Endothelial cell of umbilical vein (primary cell): ENCODE data around the gene TRIM37. TPM values are rescaled to one million over a fixed set of nuclear protein-coding genes. Genes with fewer than 3 reads are reported as not detected.

Experiments
- BruUV-seq: library from RNA; stranded (reverse); fragments of 400-500 nt; replicated peaks from 2 replicates; lab custom pipeline; 2021; lab: Mats Ljungman, UMichigan
- CTCF ChIA-PET: fragments of 300-600, 350-600 bp; sonication (Branson Sonifier 250); formaldehyde crosslinking; loops from one replicate; lab custom pipeline; 2021; ENCODE audit warnings: antibody characterized with exemption, inconsistent platforms; lab: Charles Lee
- POLR2A ChIA-PET: fragments of 300-600, 350-600 bp; sonication (Branson Sonifier 250); formaldehyde crosslinking; loops from one replicate; lab custom pipeline; 2021; ENCODE audit warnings: antibody characterized with exemption, inconsistent platforms; lab: Charles Lee
- DNase-seq: peaks from one replicate; pipeline ENCODE4 v3.0.0-alpha.2; 2011; ENCODE audit warnings: low read depth, low spot score
- FAIRE-seq: peaks from 2 replicates; lab custom pipeline; 2011; peaks lifted over from hg19 to GRCh38; lab: Jason Lieb, UNC
- H2AFZ ChIP-seq: 2 replicates; pipeline ENCODE4 v1.6.0; 2012; ENCODE audit warnings: low read depth, low read length, control low read depth, inconsistent platforms
- H3K27ac ChIP-seq: 2 replicates; pipeline ENCODE4 v1.5.1; 2011; ENCODE audit warnings: low read depth, mild to moderate bottlenecking, control low read depth, low read length, moderate library complexity; ENCODE audit not compliant: insufficient read depth
- H3K27me3 ChIP-seq, 2 experiments: 2 replicates each; pipeline versions ENCODE4 v1.6.0 to v1.6.1; 2011; ENCODE audit warnings: low read length in 2 of 2, mixed read lengths in 1 of 2; ENCODE audit not compliant: control insufficient read depth in 2 of 2, insufficient read depth in 2 of 2
- H3K36me3 ChIP-seq, 2 experiments: 2 replicates in 1 of 2; 3 replicates in 1 of 2; pipeline ENCODE4 v1.5.1; 2011; ENCODE audit warnings: low read length in 2 of 2, mild to moderate bottlenecking in 1 of 2, moderate library complexity in 1 of 2; ENCODE audit not compliant: control insufficient read depth in 2 of 2, insufficient read depth in 2 of 2; ENCODE audit errors: extremely low read depth in 1 of 2
- H3K4me1 ChIP-seq: 3 replicates; pipeline ENCODE4 v1.5.1; 2011; ENCODE audit warnings: mild to moderate bottlenecking, low read length; ENCODE audit not compliant: control insufficient read depth, insufficient read depth; ENCODE audit errors: extremely low read depth
- H3K4me2 ChIP-seq: 2 replicates; pipeline ENCODE4 v1.6.1; 2011; ENCODE audit warnings: low read length, control low read depth, mixed read lengths; ENCODE audit not compliant: insufficient read depth
- H3K4me3 ChIP-seq, 3 experiments: fragments of 200-600 bp in 1 of 3; sonication (generic), shearing (Covaris generic) in 1 of 3; replicated peaks in 1 of 3; 2 replicates each; pipeline ENCODE4 v1.5.1; 2011 to 2016; ENCODE audit warnings: control low read depth in 3 of 3, low read length in 3 of 3, mild to moderate bottlenecking in 2 of 3, inconsistent platforms in 1 of 3, low read depth in 1 of 3, moderate library complexity in 1 of 3; ENCODE audit not compliant: insufficient read depth in 1 of 3
- H3K79me2 ChIP-seq: 2 replicates; pipeline ENCODE4 v1.6.0; 2012; ENCODE audit warnings: low read length, inconsistent platforms; ENCODE audit not compliant: control insufficient read depth, insufficient read depth
- H3K9ac ChIP-seq: replicated peaks from 2 replicates; pipeline ENCODE3; 2011; ENCODE audit warnings: low read length, control low read depth; ENCODE audit not compliant: insufficient read depth; ENCODE audit errors: extremely low read depth
- H3K9me1 ChIP-seq: replicated peaks from 3 replicates; pipeline ENCODE4 v1.6.0; 2011; ENCODE audit warnings: mild to moderate bottlenecking, low read length; ENCODE audit not compliant: control insufficient read depth, insufficient read depth; ENCODE audit errors: extremely low read depth
- H3K9me3 ChIP-seq: replicated peaks from 2 replicates; pipeline ENCODE4 v1.5.1; 2012; ENCODE audit warnings: low read length, inconsistent platforms; ENCODE audit not compliant: control insufficient read depth, insufficient read depth
- H4K20me1 ChIP-seq: replicated peaks from 2 replicates; pipeline ENCODE3; 2011; ENCODE audit warnings: mild to moderate bottlenecking, low read length; ENCODE audit not compliant: control insufficient read depth, insufficient read depth; ENCODE audit errors: extremely low read depth
- EZH2 ChIP-seq: IDR thresholded peaks from 2 replicates; pipeline ENCODE4 v1.6.1; 2012; ENCODE audit warnings: borderline replicate concordance, low read depth, mild to moderate bottlenecking, moderate library complexity, low read length, inconsistent platforms; ENCODE audit not compliant: severe bottlenecking
- FOS ChIP-seq: IDR thresholded peaks from 2 replicates; pipeline ENCODE4 v1.6.1; 2011; ENCODE audit warnings: mild to moderate bottlenecking, low read length, moderate library complexity, borderline replicate concordance; ENCODE audit not compliant: insufficient read depth
- GATA2 ChIP-seq: IDR thresholded peaks from 2 replicates; pipeline ENCODE4 v1.7.0; 2011; ENCODE audit warnings: low read depth, mild to moderate bottlenecking, moderate library complexity, mixed read lengths, low read length; ENCODE audit not compliant: insufficient read length, insufficient read depth
- JUN ChIP-seq: IDR thresholded peaks from 2 replicates; pipeline ENCODE4 v1.6.1; 2011; ENCODE audit warnings: borderline replicate concordance, low read depth; ENCODE audit not compliant: insufficient read length, insufficient read depth
- MYC ChIP-seq: IDR thresholded peaks from one replicate; pipeline ENCODE4 v1.6.1; 2011; ENCODE audit warnings: mild to moderate bottlenecking, low read depth, low read length
- POLR2A ChIP-seq: IDR thresholded peaks from 2 replicates; pipeline ENCODE4 v1.6.1; 2012; ENCODE audit warnings: low read depth, mild to moderate bottlenecking, control low read depth, low read length
- POLR2AphosphoS5 ChIP-seq: IDR thresholded peaks from 2 replicates; pipeline ENCODE4 v1.6.1; 2012; ENCODE audit warnings: low read depth, mild to moderate bottlenecking, control low read depth, low read length, moderate library complexity; ENCODE audit not compliant: insufficient read depth
- dilution Hi-C: fragments of 300-500 bp; cut with MboI; formaldehyde crosslinking; loops from one replicate; pipeline ENCODE4 v1.15.0; 2019; ENCODE audit warnings: low sequenced_read_pairs; ENCODE audit not compliant: extremely low pct_ligation_motif_present
- intact Hi-C: fragments of 100-400 bp; cut with micrococcal nuclease; formaldehyde crosslinking; loops from one replicate; pipeline ENCODE4 v1.10.0; 2022
- polyA plus RNA-seq, 4 experiments: library from polyadenylated mRNA; depleted of rRNA in 3 of 4; stranded (reverse) in 3 of 4; unstranded in 1 of 4; fragments of >200 nt; gene quantifications; 2 replicates each; pipeline versions ENCODE4 v1.2.1 to v1.2.3, GENCODE V29; 2011 to 2012; ENCODE audit warnings: missing spikeins in 1 of 4
- total RNA-seq: library from RNA; stranded (reverse); gene quantifications from 2 replicates; pipeline ENCODE4 v1.2.3, GENCODE V29; 2021
- TF ChIP-seq, protein P1 (sequence below): IDR thresholded peaks from 2 replicates; pipeline ENCODE4 v1.6.1; 2011; ENCODE audit not compliant: insufficient read depth, insufficient read length
- TF ChIP-seq, protein P2 (sequence below), 2 donors: IDR thresholded peaks; 1 replicate in 1 of 2; 2 replicates in 1 of 2; pipeline ENCODE4 v1.5.1; 2011; ENCODE audit warnings: low read length in 2 of 2, mild to moderate bottlenecking in 2 of 2, moderate library complexity in 2 of 2, control low read depth in 1 of 2, inconsistent platforms in 1 of 2, low read depth in 1 of 2; ENCODE audit not compliant: insufficient read depth in 1 of 2; ENCODE audit errors: extremely low read depth in 1 of 2

Gene TRIM37
- total and polyA plus RNA-seq, 2 donors (not counting 3 experiments of a cell fraction or from before 2014, with no cell fraction given), result 18.8 to 41.9 TPM

DNA sequence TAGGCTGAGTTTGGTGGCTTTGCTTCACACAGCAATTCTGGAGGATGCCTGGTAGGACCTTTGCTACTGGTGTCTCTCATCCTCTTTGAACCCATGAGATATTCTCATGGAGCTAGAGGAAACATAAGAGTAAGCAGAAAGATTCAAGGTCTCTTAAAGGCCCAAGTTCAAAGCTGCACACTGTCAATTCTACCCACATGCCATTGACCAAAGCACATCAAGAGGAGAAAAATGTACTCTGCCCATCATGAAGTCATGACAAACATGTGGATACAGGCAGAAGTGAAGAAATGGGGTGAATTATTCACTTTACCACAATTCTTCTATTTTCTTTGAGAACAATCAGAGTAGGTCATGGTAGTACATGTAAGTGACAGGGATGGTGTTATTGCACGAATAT lies 35.2 kb upstream of the TRIM37 start:
- FAIRE-seq (no peak), DNase-seq (no peak)
- intact Hi-C loops, result no loop called here
- no peaks in the 10 kb centered on the region for H3K9me1 ChIP-seq
- TF ChIP-seq GATA2, result no peak
- no peak for TF ChIP-seq MYC
- TF ChIP-seq, protein P1, sequence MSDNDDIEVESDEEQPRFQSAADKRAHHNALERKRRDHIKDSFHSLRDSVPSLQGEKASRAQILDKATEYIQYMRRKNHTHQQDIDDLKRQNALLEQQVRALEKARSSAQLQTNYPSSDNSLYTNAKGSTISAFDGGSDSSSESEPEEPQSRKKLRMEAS, result no peak
- no peak for TF ChIP-seq FOS
- TF ChIP-seq JUN, result no peak
- TF ChIP-seq EZH2, result no peak
- TF ChIP-seq POLR2AphosphoS5, result no peak
- no peak for TF ChIP-seq POLR2A
- TF ChIP-seq, protein P2, sequence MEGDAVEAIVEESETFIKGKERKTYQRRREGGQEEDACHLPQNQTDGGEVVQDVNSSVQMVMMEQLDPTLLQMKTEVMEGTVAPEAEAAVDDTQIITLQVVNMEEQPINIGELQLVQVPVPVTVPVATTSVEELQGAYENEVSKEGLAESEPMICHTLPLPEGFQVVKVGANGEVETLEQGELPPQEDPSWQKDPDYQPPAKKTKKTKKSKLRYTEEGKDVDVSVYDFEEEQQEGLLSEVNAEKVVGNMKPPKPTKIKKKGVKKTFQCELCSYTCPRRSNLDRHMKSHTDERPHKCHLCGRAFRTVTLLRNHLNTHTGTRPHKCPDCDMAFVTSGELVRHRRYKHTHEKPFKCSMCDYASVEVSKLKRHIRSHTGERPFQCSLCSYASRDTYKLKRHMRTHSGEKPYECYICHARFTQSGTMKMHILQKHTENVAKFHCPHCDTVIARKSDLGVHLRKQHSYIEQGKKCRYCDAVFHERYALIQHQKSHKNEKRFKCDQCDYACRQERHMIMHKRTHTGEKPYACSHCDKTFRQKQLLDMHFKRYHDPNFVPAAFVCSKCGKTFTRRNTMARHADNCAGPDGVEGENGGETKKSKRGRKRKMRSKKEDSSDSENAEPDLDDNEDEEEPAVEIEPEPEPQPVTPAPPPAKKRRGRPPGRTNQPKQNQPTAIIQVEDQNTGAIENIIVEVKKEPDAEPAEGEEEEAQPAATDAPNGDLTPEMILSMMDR (IDR thresholded peaks at IDR 0.05; ENCODE audit: extremely low read depth in 1 of 2, insufficient read depth in 1 of 2, low read depth in 1 of 2, low read length in 2 of 2), result no peak
- no peaks in the 10 kb centered on the region for H3K27me3 ChIP-seq
- dilution Hi-C loops, result no loop called here
- POLR2A ChIA-PET, result no interaction called here
- no TSS peak for BruUV-seq
- H3K79me2 ChIP-seq, result peaks cover 95% of the 10 kb centered on the region
- peaks cover 2% of the 10 kb centered on the region for H4K20me1 ChIP-seq
- CTCF ChIA-PET, result no interaction called here
- H3K36me3 ChIP-seq, result no peaks in the 10 kb centered on the region
- no peak overlapping the region for H3K4me2 ChIP-seq
- no peaks in the 10 kb centered on the region for H3K4me1 ChIP-seq
- no peak overlapping the region for H3K4me3 ChIP-seq
- H2AFZ ChIP-seq, result no peak overlapping the region
- H3K27ac ChIP-seq, result no peak overlapping the region
- no peak overlapping the region for H3K9ac ChIP-seq
- no peaks in the 10 kb centered on the region for H3K9me3 ChIP-seq
